Fibroblast of mammary gland (primary cell): ENCODE measurements around the gene NDRG2.

Source experiments
- DNase-seq: peaks from one replicate; pipeline ENCODE4 v3.0.0-alpha.2; 2010; ENCODE audit warnings: low read depth
- H3K4me3 ChIP-seq: 2 replicates; pipeline ENCODE4 v1.5.1; 2011; ENCODE audit warnings: low read depth, mild to moderate bottlenecking, low read length, moderate library complexity; ENCODE audit not compliant: control insufficient read depth
- CTCF ChIP-seq: conservative IDR thresholded peaks from 2 replicates; pipeline ENCODE4 v1.5.1; 2011; ENCODE audit warnings: low read depth, low read length, inconsistent platforms; ENCODE audit not compliant: control insufficient read depth, insufficient read depth

The NDRG2 gene

DNA sequence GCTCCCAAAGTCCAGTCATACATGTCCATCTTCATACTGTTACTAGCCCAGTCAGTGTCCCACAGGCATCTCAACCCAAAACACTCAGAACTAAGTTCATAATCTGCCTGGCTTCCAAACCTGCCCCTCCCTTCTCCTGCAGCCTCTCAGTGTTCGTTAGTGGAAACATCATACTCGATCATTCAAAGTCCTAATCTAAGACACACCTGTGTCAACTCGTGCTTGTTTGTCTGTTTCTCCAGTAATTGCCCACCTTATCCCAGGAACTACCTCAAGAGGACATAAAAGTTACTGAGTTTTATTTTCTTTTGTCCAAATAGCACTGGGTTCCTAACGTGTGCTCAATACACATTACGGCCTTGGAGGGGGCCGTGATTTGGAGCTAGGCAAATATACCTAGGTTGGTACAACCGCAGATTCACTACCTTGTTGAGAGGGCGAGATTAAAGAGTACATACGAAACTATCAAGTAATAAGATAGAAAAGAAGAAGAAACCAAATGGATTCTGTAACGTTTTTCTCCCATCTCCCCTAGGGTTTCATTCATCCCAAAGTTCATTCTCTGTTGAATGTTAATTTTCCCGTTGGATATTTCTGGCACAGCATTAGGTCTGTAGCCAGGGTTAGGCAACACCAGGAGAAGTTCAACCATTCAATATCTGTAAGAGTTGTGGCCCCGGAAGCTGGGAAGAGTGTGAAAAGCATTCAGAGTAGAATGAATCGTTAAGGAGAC is 35.9 kb upstream of the NDRG2 start:
- no peak for DNase-seq

DNA sequence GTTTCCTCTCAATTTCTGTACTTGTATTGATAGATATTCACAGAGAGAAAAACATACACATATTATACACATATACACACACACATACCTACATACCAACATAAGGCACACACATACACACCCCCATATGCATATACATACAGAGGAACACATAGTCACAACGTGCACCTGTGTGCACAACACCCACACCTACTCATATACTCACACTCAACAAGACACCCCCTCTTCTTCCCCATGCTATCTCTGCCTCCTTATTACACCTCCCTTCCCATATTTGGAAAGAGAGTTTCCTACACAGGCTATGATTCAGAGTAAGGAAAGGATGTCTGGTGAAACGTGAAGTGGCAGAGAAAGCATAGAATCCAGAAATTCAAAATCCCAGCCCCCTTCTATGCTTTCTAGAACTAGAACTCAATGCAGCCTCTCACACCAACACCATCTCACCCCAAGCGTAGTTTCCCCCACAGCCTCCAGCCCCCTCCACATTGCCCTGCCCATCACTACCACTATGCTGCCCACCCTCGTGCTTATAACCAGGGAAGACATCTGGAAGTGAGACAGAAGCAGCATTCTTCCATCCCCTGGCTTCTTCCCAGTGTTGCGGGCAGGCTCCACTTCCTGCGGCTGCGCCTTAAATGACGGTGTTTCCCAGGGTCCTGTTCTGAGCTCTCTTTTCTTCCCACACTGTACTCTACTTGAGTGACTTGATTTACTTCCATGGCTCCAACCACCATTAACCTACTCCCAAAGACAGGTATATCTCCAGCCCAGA is 35.2 kb upstream of the NDRG2 start:
- H3K4me3 ChIP-seq: no peak overlapping the region
- DNase-seq: no peak
- no peak for TF ChIP-seq CTCF

More for the DNA sequence above, 35.9 kb upstream of the NDRG2 start:
- no peak for TF ChIP-seq CTCF
- no peak overlapping the region for H3K4me3 ChIP-seq

DNA sequence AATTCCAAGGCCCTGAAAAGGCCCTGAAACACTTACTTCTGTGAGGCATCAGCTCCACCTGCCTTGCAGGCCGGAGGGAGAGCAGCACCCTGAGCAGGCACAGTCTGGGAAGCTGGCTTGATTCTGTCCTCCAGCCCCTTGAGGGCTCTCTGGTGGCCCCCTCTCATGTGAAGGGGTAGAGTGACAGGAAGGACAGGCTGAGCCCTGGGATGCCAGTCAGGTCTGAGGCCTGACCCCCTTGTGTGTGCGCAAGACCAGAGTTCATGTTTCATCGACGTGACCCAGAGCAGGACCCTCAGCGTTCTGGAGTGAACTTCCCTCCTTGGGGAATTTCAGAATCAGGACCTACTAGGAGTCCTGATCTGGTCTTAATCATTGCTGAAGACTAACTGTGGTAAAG is 34.0 kb upstream of the NDRG2 start:
- no peak overlapping the region for H3K4me3 ChIP-seq
- DNase-seq: no peak
- TF ChIP-seq CTCF: no peak

GRCh38 chr14:21057803-21058675 is 33.2 kb upstream of the NDRG2 start, which contains the start of gene RNASE8:
Gene RNASE8 (plus strand): TSS chr14:21057822. CDS start chr14:21057893, 71 bp downstream.
- TF ChIP-seq CTCF: peak; percentile 19
- DNase-seq: peak; percentile 55
- no peak within 1 kb of the TSS for H3K4me3 ChIP-seq

- DNase-seq: peak; percentile 79
- no peak for TF ChIP-seq CTCF
- H3K4me3 ChIP-seq: no peak overlapping the region
Observed at GRCh38 chr14:21056520-21057163, 31.8 kb upstream of the NDRG2 start.
